ENCODE data around the gene RAB44.

GRCh38 chr6:36769183-36769675 is 71.6 kb downstream of the RAB44 start:
- TF ChIP-seq GATA2 (IDR thresholded peaks at IDR 0.05; ENCODE audit: low read depth, low read length) (no peak), GATA3 (IDR thresholded peaks at IDR 0.05; ENCODE audit: low read depth, low read length) (no peak)

Measured in SH-SY5Y (cell line).